Osteocyte (in vitro differentiated cells): Measurements from ENCODE around the gene KRTAP6-1. TPM values are rescaled to one million over a fixed set of nuclear protein-coding genes. Genes with fewer than 3 reads are reported as not detected.

Experiments
- DNase-seq: peaks from one replicate; pipeline ENCODE4 v3.0.0; 2021; ENCODE audit warnings: mixed read lengths; ENCODE audit not compliant: unreplicated experiment; ENCODE audit errors: extremely low spot score
- H3K27ac Mint-ChIP-seq: one replicate; pipeline ENCODE4 v1.8.0; 2021; ENCODE audit warnings: mild to moderate bottlenecking, mixed read lengths; ENCODE audit not compliant: unreplicated experiment
- H3K27me3 Mint-ChIP-seq: one replicate; pipeline ENCODE4 v1.8.0; 2021; ENCODE audit warnings: mixed read lengths; ENCODE audit not compliant: unreplicated experiment
- H3K36me3 Mint-ChIP-seq: one replicate; pipeline ENCODE4 v1.8.0; 2021; ENCODE audit warnings: mixed read lengths; ENCODE audit not compliant: unreplicated experiment
- H3K4me1 Mint-ChIP-seq: one replicate; pipeline ENCODE4 v1.8.0; 2021; ENCODE audit warnings: mixed read lengths; ENCODE audit not compliant: unreplicated experiment
- H3K4me3 Mint-ChIP-seq: one replicate; pipeline ENCODE4 v1.8.0; 2021; ENCODE audit warnings: mild to moderate bottlenecking, moderate library complexity, mixed read lengths; ENCODE audit not compliant: unreplicated experiment
- H3K9me3 Mint-ChIP-seq: one replicate; pipeline ENCODE4 v1.8.0; 2021; ENCODE audit warnings: mixed read lengths; ENCODE audit not compliant: unreplicated experiment
- CTCF ChIP-seq: fragments of 200-600 bp; sonication (generic); IDR thresholded peaks from 2 replicates; pipeline ENCODE4 v1.5.0; 2021; ENCODE audit warnings: antibody characterized with exemption, mild to moderate bottlenecking, moderate library complexity
- total RNA-seq: library from RNA; stranded (reverse); gene quantifications from 2 replicates; pipeline ENCODE4 v1.2.1, GENCODE V29; 2021

The KRTAP6-1 gene
- total RNA-seq, 1 donor from 2014 or later: not detected

- DNase-seq: no peak
- H3K27ac Mint-ChIP-seq: no peak within 1 kb of the TSS
- peaks cover 6% of the 10 kb centered on the region for H3K4me1 Mint-ChIP-seq
- TF ChIP-seq CTCF: no peak
- no peaks in the 10 kb centered on the region for H3K27me3 Mint-ChIP-seq
- H3K36me3 Mint-ChIP-seq: no peaks in the 10 kb centered on the region
- H3K4me3 Mint-ChIP-seq: no peak within 1 kb of the TSS
- peaks cover 15% of the 10 kb centered on the region for H3K9me3 Mint-ChIP-seq
These were observed 6.8 kb upstream of the KRTAP6-1 start, which contains the start of gene KRTAP20-4 for GRCh38 chr21:30620522-30620921. Gene KRTAP20-4, plus strand, starts transcription at chr21:30620627.

- no peaks in the 10 kb centered on the region for H3K27me3 Mint-ChIP-seq
- no peak overlapping the region for H3K27ac Mint-ChIP-seq
- H3K36me3 Mint-ChIP-seq: no peaks in the 10 kb centered on the region
- H3K4me3 Mint-ChIP-seq: no peak overlapping the region
- no peak for DNase-seq
- no peak for TF ChIP-seq CTCF
- H3K9me3 Mint-ChIP-seq: peaks cover 14% of the 10 kb centered on the region
- H3K4me1 Mint-ChIP-seq: peaks cover 6% of the 10 kb centered on the region
These were observed 6.3 kb upstream of the KRTAP6-1 start for GRCh38 chr21:30620080-30620479.

- Mint-ChIP-seq H3K27me3 (no peaks in the 10 kb centered on the region), H3K4me1 (peaks cover 4% of the 10 kb centered on the region), H3K9me3 (peaks cover 9% of the 10 kb centered on the region), H3K36me3 (no peaks in the 10 kb centered on the region), H3K27ac (no peak within 1 kb of the TSS), H3K4me3 (no peak within 1 kb of the TSS)
- TF ChIP-seq CTCF: no peak
- no peak for DNase-seq
These were observed 2.4 kb upstream of the KRTAP6-1 start, which contains the start of gene KRTAP20-1 for GRCh38 chr21:30616125-30616524. Gene KRTAP20-1, plus strand, starts transcription at chr21:30616425. Its CDS starts 30 bp downstream, at chr21:30616455.

GRCh38 chr21:30615199-30615598 is 1.5 kb upstream of the KRTAP6-1 start:
- H3K4me3 Mint-ChIP-seq: no peak overlapping the region
- TF ChIP-seq CTCF: no peak
- no peaks in the 10 kb centered on the region for H3K36me3 Mint-ChIP-seq
- H3K9me3 Mint-ChIP-seq: peaks cover 13% of the 10 kb centered on the region
- peaks cover 3% of the 10 kb centered on the region for H3K4me1 Mint-ChIP-seq
- no peak overlapping the region for H3K27ac Mint-ChIP-seq
- no peaks in the 10 kb centered on the region for H3K27me3 Mint-ChIP-seq
- DNase-seq: no peak

GRCh38 chr21:30612132-30612531 is 1.6 kb downstream of the KRTAP6-1 start:
- TF ChIP-seq CTCF: no peak
- Mint-ChIP-seq H3K36me3 (no peaks in the 10 kb centered on the region), H3K4me3 (no peak overlapping the region), H3K27ac (no peak overlapping the region), H3K4me1 (peaks cover 1% of the 10 kb centered on the region), H3K27me3 (no peaks in the 10 kb centered on the region), H3K9me3 (peaks cover 12% of the 10 kb centered on the region)
- DNase-seq: no peak
